ENCODE data around the gene LHFPL6.
A peak's percentile ranks its signal among the peaks of the same experiment; 100 is the strongest.

Gene LHFPL6

DNA sequence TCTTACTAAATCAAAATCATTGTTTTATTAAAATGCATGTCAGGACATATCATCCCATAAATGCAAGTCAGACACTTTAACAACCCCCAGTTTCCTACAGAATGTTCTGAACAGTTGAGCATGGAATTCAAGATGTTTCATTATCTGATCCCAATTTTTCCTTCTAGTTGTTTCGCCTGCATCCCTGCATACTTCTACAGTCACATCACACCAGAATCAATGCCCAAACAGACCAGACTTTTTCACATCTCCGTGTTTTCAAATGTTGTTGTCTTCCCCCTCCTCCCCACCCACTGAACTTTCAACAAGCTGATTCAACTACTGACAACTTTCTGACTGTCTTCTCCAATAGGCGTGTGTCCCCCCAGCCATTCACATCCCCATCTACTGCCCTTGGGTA is 48.6 kb downstream of the LHFPL6 start:
- no peak for DNase-seq (ENCODE audit: low read depth)

DNA sequence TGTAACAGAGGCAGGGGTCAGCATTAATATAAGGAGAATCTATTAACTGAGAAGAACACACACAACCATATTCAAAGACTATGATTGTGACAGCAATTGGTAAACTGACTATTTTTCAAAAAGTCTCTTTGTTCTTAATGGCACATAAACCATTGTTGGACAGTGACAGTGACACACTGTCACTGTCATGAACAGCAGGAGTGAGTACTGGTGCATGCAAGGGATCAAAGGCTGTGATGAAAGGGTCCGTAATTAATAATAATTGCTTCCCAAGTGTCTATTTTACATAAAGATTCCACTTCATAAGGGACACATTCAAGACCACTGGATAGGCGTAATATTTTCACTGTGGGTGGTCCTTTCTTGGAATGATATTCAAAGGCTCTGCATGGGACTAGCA is 50.7 kb downstream of the LHFPL6 start:
- DNase-seq (ENCODE audit: low read depth) = no peak

DNA sequence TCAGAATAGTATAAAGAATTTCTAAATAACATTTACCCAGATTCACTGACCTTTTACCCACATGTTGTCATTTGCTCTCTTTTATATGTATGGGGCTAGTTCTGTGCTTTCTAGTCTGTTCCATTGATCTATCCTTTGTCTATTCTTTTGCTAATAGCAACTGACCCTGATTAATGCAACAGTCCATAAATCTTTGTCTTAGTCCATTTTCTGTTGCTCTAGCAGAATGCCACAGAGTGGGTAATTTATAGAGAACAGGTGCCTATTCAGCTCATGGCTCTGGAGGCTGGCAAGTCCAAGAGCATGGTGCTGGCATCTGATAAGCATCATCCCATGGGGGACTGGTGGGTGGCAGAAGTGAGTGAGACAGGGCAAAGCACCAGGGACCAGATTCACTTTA is 52.1 kb downstream of the LHFPL6 start:
- no peak for DNase-seq (ENCODE audit: low read depth)

DNA sequence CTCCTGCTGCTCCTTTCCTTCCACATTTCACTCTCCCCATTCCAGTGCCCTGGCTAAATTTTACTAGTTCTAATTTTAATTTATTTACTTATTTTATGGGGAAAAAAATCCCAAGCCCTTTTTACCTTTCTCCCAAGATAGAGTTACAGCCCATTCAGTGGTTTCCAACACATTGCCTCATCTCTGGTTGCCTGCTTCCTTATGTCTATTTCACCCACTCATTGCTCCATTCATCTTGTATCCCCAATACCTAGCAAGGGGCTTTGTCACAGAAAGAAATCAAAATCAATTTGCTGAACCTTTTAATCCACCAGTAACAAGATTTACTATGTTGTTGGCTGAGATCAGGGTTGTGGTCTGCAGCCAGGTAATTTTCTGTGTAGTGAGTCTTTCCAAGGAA is 55.9 kb downstream of the LHFPL6 start:
- DNase-seq (ENCODE audit: low read depth) = no peak

DNA sequence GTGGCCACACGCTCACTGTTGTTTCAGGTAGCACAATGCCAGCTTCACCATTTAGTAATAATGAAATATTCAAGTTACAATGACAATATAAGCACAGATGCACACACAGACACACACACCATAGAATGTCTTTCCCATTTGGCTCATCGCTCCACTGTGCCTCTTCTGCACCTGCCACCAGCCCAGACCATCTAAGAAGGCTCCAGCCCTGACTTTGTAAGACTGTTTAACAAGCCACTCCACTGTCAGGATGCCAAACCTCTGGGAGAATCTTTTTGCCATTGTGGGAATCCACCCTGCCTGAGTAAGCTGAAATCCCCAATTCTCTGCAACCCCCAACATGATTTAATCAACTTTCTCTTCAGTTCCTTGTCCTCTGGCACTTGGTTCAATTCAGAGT is 60.6 kb downstream of the LHFPL6 start:
- no peak for DNase-seq (ENCODE audit: low read depth)

DNA sequence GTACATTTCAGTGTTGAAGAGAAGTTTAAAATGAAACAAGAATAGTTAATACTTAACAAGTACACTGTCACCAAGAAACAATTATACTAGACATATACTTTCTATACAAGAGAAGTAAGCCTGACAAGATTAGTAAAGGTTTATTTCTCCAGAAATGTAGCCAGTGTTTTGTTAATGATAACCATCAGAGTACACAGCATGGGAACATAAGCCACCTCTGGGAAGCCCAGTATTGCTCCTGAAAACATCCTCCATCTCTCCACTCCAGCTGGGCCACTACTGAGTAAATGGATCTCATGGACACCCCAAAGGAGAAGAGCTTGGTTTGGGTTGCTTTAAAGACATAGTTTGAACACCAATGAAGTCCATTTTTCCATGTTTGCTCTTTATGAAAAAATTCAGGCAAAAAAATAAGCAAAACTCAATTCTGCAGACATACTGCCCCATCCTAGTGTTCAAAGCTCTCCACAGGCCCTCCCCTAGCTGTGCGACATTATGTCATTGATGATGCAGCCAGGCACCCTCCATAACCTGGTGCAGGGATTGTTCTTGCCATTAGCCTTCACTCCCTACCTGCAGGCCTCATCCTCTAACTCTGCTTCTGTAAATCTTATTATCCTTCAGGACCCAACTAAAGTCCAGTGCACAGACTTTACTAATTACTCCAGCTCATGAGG is 61.9 kb downstream of the LHFPL6 start:
- DNase-seq (ENCODE audit: low read depth) = no peak

DNA sequence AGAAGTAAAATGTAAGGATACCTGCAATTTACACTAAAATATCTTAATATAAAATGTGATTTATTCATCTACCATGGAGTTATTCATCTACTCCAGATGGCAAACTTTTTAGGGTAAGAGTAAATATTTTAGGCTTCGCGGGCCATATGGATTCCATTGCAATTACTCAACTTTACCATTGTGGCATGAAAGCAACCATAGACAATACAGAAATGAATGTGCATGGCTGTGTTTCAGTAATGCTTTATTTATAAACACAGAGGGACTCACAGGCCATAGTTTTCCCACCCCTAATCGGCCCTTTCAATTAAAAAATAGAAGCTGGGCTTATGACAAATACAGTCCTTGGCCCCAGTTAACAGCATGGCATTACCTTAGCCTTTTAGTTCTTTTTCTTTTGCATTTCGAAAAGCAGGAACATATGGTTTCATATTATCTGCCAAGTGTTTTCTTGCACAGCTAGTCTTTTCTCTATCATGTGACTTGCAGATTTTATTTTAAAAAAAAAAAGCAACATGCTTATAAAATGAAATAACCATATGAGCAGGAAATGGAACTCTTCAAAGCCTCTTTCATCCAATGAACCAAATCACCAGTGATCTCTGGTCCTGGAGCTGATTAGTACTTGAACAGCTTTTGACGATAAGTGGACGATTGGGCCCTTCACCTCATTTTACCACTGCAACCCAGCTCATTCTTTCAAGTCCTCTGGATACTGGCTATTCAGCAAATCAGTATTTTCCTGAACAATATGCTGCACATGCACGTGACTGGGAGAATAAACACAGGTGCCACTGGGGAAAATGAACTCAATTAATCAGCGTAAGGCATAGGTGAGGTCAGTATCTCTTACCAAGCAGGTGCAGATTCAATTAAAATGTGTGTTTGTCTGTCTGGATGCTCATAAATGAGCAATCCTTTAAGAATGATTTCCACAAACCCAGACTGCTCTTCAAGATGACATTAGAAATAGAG is 63.9 kb downstream of the LHFPL6 start:
- DNase-seq (ENCODE audit: low read depth) = peak; percentile 52

DNA sequence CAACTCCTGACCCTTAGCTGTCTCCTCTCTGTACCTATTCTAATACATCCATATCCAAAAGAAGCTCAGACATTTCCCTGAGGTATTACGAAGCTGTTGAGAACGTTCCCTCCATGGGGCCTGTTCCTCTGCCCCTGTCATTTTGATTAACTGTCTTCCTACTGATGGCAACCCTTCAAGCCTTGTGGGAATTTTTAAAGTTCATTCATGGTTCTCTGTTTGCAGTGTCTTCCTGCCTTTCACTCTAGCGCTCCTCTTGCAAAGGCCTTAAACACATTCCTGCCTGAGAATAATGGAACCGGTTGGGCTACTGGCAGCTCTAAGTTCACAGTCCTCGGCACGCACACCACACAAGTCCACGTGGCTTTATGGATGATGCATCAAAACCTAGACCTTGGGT is 66.1 kb downstream of the LHFPL6 start:
- DNase-seq (ENCODE audit: low read depth) = no peak

DNA sequence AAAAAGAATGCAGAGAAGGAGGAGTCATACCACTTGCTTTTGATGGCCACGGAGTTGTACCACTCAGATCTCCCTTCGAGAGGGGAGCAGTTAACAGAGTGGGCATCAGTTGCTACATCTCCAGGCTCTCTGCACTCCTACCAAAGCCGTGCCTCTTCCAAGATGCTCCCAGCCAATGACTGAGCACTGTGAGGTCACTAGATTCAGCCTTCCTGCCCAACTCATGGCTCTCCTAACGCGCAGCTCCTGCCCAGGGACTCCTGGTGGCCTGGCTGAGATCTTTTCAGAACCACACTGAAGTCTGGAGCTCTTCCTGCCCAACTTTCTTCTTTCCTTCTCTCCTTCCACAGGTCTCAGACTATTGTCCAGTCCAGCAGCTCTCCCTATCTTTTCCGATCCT is 66.7 kb downstream of the LHFPL6 start:
- DNase-seq (ENCODE audit: low read depth) = no peak

DNA sequence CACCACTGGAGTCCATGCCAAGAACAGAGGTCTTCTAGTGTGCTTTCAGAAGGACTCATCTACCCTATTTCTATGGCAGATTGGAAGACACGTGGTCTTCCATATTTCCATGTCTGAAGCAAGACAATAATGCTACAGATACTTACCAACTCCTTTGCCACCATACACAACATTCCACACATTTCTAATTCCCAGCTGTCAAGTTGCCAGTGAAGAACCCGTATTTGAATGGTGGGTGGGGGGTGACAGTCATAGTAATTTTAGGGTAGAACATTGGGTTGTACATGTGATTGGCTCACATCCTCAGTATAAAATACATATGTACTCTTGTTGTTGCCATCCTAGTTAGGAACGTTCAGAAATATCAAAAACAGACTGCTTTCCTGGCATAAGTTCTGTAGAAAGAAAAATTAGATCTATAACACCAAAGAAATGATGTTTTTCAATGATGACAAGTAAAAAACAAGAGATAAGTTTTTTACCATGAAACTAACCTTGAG is 69.3 kb downstream of the LHFPL6 start:
- DNase-seq (ENCODE audit: low read depth) = no peak

DNA sequence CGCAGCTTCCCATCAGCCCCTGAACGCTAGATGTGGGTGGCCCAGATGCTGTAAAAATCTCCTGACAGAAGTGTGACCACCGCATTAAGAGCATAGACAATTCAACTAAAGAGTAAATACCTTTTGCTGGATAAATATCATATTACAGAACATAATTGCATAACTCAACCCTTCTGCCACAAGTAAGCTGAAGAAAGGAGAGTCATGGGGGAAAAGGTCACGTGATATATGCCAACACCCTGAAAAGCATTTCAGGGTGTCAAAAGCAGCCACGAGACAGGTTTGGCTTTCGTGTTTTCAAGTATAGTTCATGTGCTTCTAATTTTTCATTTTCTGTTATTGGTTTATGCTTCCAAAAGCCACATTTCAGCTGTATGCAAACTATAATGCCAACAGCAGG is 71.3 kb downstream of the LHFPL6 start:
- peak; percentile 83 for DNase-seq (ENCODE audit: low read depth)

DNA sequence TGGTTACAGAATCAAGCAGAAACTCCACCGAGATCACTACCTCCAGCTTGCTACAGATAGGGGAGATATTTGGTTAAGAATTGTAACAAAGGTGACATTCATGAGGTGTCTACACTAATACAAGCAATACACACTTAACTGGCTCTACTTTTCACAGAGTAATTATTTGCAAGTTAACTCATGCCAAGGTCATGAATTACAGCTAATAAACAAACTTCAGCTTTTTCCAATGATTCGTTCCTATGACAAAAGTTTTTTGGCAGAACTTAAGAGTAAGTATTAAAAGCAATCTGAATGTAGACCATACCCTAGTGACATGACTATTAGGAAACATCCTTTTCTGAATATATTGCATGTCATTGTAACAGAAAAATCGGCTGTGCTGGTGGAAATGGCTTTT is 72.1 kb downstream of the LHFPL6 start:
- DNase-seq (ENCODE audit: low read depth) = peak; percentile 28

DNA sequence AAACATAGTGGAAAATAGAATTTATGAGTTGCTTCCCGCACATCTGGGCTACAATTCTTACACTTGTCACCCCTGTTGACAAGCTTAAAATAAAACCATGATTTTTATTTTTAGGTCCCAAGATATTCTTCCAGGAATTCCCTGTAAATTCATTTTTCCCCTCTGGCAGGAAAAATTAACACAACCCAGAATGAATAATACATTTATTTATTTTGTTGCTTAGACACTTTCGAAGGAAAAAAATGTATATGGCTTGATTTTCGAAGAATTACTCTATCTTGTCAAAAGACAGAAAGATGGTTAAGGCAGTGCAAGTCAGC is 74.4 kb downstream of the LHFPL6 start:
- DNase-seq (ENCODE audit: low read depth) = no peak

DNA sequence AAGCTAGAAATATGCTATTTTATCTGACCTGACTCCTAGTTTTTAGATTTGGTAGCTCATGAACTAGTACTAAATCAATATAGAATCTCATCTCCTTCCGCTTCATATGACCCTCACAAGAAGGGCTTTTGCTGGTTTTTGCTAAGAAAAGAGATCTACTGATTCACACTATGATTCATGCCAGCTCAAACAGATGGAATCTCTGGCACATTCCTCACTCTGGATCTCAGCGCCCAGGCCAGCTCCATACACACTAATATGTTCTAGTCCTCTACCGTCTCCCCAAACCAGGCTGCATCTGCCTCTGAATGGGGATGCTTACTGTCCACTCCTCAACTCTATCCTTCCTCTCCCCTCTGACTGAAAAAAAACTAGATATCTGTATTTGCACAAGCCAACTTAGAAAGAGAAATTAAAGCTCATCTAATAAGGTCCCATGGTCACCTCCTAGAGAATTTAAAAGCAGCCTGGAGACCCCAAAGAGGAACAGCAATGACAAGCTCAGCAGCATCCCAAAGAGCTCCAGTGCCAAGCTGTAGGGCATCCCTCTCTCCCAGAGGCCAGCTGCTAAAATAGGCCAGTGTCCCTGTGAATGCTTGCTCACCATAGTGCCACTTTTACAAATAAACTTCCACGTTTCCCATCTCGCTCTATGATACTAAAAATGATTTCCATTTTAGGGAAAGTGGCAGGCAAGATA is 74.9 kb downstream of the LHFPL6 start:
- peak; percentile 96 for DNase-seq (ENCODE audit: low read depth)

DNA sequence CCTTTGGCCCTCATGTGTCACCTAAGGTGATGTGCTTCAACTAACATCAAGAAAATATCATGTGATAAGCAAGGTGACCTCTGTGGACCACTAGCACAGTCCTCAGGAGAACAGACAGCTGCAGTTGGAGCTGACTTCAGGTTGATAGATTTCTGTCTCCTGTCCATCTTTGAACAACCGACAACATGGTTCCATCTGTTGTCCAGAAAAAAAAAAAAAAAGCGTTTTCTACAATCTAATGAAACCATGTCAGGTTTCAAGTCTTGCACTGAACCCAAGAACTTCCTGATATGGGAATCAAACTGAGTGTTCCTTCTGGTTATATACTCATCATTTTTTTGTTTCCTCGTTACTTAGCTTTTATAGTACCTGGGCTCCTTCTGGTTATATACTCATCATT is 75.7 kb downstream of the LHFPL6 start:
- DNase-seq (ENCODE audit: low read depth) = no peak

DNA sequence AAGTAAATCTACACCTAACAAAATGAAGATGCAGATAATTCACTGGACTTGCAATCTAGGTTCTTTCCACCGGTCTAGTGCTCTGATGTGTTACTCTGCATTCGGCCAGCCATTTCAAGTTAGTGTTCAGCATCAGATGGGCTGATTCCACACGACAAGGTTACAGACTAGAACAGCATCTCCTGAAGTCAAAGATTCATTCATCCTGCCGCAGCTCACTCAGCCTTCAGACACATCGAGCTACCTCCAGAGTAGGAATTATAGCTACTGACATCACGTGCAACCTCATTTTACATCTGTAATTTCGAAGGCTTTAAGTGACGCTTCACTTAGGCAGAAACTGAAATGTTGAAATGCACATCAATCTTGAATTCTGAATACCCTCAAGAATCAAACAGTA is 76.5 kb downstream of the LHFPL6 start:
- DNase-seq (ENCODE audit: low read depth) = no peak

DNA sequence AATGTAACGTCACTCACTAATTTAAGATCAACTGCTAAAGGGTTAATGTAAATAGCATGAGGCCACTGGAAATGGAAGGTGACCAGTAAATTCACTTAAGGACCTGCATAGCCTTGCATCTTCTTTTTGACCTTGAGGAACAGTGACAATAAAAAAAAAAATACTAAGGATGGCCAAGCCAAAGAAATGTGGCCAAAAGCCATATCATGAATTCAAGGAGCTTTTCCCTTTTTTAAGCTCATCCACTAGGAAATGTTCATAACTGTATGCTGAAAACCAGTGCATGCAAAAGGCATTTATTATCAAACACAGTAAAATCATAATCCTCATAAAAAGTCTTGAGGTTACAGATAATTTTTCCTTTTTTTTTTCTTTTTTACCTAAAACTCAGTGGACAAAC is 77.5 kb downstream of the LHFPL6 start:
- DNase-seq (ENCODE audit: low read depth) = no peak

DNA sequence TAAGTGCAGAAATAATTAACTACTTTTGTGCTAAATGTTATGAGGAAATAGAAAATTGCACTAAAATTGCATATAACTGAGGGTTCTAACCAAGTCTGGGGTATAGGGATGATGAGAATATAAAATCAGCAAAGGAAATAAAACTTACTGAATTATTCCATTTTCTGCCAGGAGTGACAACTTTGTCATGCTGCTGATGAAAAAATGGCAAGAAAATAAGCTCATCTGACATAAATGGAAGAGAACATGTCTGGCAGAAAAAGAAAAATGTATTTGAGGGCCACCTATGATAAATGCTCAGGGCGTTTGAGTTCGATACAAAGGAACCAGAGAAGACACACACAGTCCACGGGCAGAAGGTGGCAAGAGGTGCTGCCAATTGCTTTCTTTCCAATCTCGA is 78.2 kb downstream of the LHFPL6 start:
- DNase-seq (ENCODE audit: low read depth) = no peak

DNA sequence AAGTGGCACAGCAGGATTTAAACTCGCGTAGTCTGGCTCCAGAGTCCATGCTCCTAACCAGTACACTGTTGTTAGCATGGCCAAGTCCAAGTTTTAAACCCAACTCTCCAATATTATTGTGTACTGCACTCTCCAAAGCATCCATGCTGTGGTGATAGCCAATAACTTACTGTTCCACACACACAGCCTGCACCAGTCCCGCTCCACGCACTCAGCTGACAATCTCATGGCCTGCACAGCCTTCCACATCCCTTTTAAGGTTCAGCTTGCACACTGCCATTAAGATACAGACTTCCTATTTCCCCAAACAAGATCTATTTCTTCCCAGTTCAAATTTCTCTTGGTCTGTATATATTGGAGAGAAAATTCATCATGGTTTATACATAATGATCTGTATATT is 80.7 kb downstream of the LHFPL6 start:
- no peak for DNase-seq (ENCODE audit: low read depth)

DNA sequence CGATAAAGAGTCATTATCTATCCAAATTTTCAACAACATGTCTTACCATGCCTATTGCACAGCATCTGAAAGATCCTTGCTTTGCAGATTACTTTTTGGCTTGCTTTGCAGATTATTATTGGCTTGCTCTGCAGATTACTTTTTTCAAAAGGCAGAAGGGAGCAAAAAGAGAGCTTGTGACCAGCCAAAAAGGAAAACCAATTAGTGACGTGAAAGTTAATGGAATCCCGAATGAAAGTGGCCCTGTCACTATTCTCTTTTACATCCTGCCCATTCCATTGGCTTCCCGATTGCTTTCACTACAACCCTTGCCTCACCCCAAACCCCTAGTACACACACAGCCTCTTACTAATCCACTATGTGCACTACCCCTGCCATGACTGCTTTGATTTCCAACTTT is 81.3 kb downstream of the LHFPL6 start:
- no peak for DNase-seq (ENCODE audit: low read depth)

DNA sequence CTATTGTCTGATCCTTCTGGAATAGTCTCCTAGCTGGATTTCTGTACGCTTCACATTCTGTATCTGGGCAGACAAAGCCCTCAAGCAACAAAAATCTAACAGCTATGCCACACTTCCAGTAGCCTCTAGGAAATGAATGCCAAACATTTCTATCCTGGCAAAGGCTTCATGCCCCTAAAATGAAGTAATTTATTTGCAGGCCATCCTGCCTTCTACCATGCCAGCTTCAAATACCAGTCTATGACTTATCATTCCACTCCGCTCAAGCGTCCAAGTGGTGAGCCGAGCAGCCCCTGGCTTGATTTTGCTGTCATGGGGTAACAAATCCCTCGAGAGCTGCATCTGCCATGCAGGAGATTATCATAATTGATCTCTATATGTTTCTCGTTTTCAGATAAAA is 86.9 kb downstream of the LHFPL6 start:
- no peak for DNase-seq (ENCODE audit: low read depth)

DNA sequence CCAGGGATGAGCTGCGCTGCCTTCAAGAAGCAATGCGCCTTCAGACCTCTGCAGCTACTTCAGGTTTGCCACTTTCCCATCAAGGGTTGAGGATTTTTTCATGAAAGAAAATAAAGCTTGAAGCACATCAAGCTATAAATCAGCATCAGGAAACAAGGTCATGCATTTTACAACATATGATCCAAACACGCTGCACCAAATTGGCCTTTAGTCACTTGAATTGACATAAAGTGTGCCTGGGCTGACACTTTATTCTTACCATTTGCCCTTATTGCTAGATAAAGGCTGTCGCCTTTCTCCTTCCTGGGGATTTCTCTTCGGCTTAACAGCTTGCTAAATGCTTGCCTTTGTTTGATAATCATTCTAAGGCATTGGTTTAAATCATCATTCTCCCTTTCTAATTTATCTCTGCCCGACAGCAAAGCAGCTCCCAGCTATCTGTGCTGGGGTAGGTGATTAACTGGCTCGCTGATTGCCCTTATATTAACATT is 87.7 kb downstream of the LHFPL6 start:
- no peak for DNase-seq (ENCODE audit: low read depth)

DNA sequence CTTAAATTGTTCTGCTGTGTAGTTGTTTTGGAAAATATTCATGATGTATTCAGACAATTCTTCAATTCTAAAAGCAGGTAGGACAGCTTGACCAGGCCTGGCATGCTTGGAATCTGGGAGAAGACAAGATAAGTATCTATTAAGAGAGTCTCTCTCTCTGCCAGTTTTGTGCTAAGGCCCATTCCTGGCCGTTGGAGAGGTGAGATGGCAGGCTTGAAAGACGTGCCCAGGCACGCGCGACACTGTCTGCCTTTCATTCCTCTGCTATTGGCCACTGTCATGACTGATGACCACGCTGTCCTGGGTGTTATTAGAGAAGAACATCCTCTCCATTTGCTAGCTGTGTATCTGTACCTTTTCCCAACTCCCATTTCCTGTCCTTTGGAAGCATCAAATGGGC is 90.3 kb downstream of the LHFPL6 start:
- no peak for DNase-seq (ENCODE audit: low read depth)
